ENCODE measurements around the gene CXCL14.

Gene CXCL14

DNA sequence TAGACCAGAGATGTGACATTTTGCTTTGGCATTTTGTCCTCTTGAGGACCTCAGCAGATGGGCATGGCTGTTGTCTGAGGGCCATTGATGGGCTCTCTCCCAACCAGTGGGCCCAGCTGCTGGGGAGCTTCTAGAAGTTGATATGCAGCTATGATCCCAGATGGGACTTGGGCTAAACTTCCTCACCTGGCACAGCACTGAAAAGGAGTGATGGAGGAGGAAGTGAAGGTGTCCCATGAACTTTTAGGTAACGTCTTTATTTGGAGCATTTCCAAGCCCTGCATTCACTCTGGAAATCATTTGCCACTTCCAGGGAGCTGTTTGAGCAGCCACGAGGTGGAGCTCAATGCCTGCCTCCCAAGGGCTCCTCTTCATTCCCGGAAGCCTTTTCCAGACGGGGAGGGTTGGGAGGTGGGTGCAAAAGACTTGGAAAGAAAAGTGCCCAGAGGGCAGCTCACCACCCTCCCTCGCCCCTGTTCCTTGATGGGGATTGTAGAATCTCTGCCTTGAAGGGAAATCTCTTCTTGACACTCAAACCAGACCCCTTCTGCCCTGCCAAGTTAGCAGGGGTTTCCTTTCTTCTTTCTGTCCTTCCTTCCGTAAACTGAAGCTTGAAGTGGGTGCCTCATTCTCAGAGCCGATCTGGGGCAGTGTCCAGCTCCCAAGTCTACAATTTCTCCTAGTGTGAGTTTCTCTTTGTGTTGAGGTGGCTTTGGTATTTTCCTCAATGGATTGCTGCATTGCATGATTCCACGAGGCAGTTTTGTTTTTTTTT is 24.9 kb downstream of the CXCL14 start:
- Histone ChIP-seq H3K4me1 (ENCODE audit: insufficient read depth, low read length) (no peaks in the 10 kb centered on the region), H3K4me3 (ENCODE audit: low read length) (no peak overlapping the region), H3K27me3 (ENCODE audit: insufficient read depth, low read length) (peaks cover 55% of the 10 kb centered on the region), H3K9ac (ENCODE audit: low read depth, low read length) (no peak overlapping the region), H3K36me3 (ENCODE audit: insufficient read depth, low read length) (no peaks in the 10 kb centered on the region), H3K9me3 (ENCODE audit: insufficient read depth, low read depth, low read length) (no peaks in the 10 kb centered on the region), H3K27ac (ENCODE audit: low read depth, low read length) (no peak overlapping the region)
- WGBS: 41% methylated on average over 8 of the region's 8 CpGs

DNA sequence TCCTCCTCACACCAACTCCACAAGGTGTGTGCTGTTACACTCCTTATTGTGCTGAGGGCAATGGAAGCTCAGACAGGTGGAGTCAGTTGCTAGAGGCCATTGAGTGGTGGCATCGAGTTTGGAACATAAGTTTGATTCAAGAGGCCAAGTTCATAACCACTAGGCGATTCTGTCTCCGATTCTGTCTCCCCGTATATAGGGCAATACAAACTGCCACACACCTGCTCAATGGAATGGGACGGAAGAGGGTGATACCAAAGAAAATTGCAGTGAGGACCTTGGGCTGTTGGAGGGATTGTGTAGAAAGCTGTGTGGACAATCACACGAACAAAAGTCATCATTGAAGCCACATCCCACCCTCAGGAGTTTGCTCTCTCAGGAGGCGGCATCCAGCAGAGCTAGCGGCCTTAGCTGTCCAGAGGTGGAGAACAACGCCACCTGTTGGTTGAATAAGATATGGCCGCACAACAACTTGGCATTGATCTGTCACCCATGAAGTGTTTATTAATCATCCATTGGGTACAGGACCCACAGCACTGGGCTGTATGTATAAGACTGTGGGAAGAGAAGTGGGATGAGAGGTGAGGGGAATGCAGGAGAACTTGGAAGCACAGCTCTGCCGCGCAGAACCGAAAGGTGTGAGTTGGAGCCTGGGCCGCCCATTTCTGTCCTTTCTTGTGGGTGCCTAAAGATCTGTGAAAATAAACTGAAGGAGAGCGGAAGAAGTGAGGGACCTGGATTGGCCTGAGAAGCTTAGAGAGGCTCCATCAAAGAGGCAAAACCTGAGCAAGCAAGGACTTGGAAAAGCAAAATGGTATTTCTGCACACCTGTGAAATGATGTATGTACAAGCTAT is 27.0 kb downstream of the CXCL14 start:
- no peak overlapping the region for H3K4me3 ChIP-seq (ENCODE audit: low read length)
- H3K27ac ChIP-seq (ENCODE audit: low read depth, low read length): no peak overlapping the region
- no peak overlapping the region for H3K9ac ChIP-seq (ENCODE audit: low read depth, low read length)
- no peaks in the 10 kb centered on the region for H3K4me1 ChIP-seq (ENCODE audit: insufficient read depth, low read length)
- WGBS: 45% methylated on average over 14 of the region's 15 CpGs
- H3K36me3 ChIP-seq (ENCODE audit: insufficient read depth, low read length): no peaks in the 10 kb centered on the region
- peaks cover 69% of the 10 kb centered on the region for H3K27me3 ChIP-seq (ENCODE audit: insufficient read depth, low read length)
- no peaks in the 10 kb centered on the region for H3K9me3 ChIP-seq (ENCODE audit: insufficient read depth, low read depth, low read length)

DNA sequence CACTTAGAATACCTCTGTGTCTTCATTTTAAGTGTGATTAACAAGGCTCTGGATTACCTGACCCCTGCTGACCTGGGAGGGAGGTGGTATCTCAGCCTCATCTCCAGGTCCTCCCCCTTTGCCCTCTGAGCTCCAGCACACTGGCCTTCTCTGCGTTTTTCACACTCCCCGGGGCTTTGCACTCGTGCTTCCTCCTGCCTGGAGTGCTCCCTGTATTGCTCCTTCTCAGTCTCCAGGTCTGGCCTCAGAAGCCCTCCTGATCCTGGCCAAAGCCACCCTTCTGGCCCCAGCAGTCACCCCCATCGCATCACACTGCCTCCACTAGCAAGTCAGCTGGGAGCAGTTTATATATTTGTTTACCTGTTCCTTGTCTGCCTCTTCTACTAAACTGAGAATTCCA is 29.4 kb downstream of the CXCL14 start:
- no peak overlapping the region for H3K9ac ChIP-seq (ENCODE audit: low read depth, low read length)
- peaks cover 9% of the 10 kb centered on the region; the same call in 1 of the 2 replicates for H3K4me1 ChIP-seq (ENCODE audit: insufficient read depth, low read length)
- no peak overlapping the region for H3K27ac ChIP-seq (ENCODE audit: low read depth, low read length)
- H3K36me3 ChIP-seq (ENCODE audit: insufficient read depth, low read length): no peaks in the 10 kb centered on the region
- 28% methylated on average over 4 of the region's 4 CpGs for WGBS
- H3K9me3 ChIP-seq (ENCODE audit: insufficient read depth, low read depth, low read length): no peaks in the 10 kb centered on the region
- no peak overlapping the region for H3K4me3 ChIP-seq (ENCODE audit: low read length)
- H3K27me3 ChIP-seq (ENCODE audit: insufficient read depth, low read length): peaks cover 88% of the 10 kb centered on the region

DNA sequence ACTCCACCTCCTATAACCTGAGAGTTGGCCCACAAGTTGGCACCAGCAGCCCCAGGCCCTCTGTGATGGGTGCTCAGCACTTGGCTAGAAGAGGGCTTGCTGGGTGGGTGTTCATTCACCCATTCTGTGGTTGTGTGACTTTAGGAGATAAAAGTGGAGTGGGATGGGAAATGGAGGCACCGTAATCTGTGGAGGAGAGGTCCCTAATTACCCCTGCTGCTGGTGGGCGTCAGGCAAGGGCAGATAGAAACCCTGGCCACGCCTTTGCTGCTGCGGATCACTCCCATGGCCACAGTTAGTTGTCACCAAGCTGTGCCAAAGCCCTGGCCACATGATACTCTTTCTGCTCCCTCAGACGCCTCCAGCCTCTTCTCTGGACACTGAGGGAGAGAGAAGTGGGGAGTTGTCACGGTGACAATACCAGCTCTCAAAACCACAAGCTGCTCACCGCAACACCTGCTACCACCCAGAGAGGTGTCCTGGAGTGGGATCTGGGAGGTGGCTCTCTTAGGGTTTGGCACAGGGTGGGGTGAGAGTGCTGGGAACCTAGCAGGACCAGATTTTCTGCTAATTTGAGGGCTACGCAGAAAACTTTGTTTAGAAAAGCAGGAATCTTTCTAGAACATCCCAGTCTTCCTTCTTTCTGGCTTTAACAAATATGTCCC is 31.1 kb downstream of the CXCL14 start:
- 66% methylated on average over 6 of the region's 8 CpGs for WGBS
- Histone ChIP-seq H3K27me3 (ENCODE audit: insufficient read depth, low read length) (peaks cover 100% of the 10 kb centered on the region), H3K27ac (ENCODE audit: low read depth, low read length) (no peak overlapping the region), H3K4me3 (ENCODE audit: low read length) (no peak overlapping the region), H3K9ac (ENCODE audit: low read depth, low read length) (no peak overlapping the region), H3K36me3 (ENCODE audit: insufficient read depth, low read length) (no peaks in the 10 kb centered on the region), H3K9me3 (ENCODE audit: insufficient read depth, low read depth, low read length) (no peaks in the 10 kb centered on the region), H3K4me1 (ENCODE audit: insufficient read depth, low read length) (peaks cover 18% of the 10 kb centered on the region)

DNA sequence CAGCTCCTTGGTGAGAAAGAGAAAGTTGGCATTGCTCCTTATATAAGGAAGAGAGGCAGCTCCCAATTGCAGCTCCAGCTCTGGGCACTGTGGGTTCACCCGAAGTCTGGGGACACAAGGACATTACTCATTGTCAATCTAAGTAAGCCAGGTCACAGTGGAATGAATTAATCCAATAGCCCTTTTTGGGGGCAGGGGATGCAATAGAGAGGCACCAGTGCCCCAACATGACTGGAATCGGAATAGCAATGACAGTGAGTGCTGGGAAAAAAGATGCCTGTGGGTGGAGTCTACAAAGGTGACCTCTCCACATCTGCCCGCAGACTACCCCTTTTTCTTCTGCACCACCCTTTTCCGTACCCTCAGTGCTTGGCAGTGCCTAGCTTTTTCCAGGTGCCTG is 31.9 kb downstream of the CXCL14 start:
- Histone ChIP-seq H3K27ac (ENCODE audit: low read depth, low read length) (no peak overlapping the region), H3K9ac (ENCODE audit: low read depth, low read length) (no peak overlapping the region), H3K9me3 (ENCODE audit: insufficient read depth, low read depth, low read length) (no peaks in the 10 kb centered on the region), H3K4me3 (ENCODE audit: low read length) (no peak overlapping the region), H3K4me1 (ENCODE audit: insufficient read depth, low read length) (peaks cover 19% of the 10 kb centered on the region), H3K36me3 (ENCODE audit: insufficient read depth, low read length) (no peaks in the 10 kb centered on the region), H3K27me3 (ENCODE audit: insufficient read depth, low read length) (peaks cover 100% of the 10 kb centered on the region)
- 51% methylated on average over 4 of the region's 4 CpGs for WGBS

DNA sequence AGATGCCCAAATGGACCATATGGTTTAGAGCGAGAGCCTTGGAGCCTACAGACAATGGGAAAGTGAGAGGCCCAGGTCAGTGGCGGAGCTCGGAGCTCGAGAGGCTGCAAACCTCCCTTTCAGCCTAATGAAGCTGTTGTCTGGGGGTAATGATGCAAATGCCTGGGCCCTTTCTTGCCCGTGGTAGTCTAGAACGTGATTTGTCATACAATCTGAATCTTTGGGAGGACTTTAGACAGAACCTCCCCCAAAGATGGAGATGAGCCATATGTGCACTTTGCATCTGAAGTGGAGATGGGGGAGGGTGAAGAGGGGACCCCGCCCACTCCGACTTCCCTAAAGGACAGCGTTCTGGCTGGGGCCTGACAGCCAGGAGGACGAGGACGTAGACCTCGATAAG is 32.7 kb downstream of the CXCL14 start:
- Histone ChIP-seq H3K36me3 (ENCODE audit: insufficient read depth, low read length) (no peaks in the 10 kb centered on the region), H3K4me1 (ENCODE audit: insufficient read depth, low read length) (peaks cover 19% of the 10 kb centered on the region), H3K27me3 (ENCODE audit: insufficient read depth, low read length) (peaks cover 100% of the 10 kb centered on the region), H3K4me3 (ENCODE audit: low read length) (no peak overlapping the region), H3K27ac (ENCODE audit: low read depth, low read length) (no peak overlapping the region), H3K9ac (ENCODE audit: low read depth, low read length) (no peak overlapping the region), H3K9me3 (ENCODE audit: insufficient read depth, low read depth, low read length) (no peaks in the 10 kb centered on the region)
- 8% methylated on average over 12 of the region's 12 CpGs for WGBS

DNA sequence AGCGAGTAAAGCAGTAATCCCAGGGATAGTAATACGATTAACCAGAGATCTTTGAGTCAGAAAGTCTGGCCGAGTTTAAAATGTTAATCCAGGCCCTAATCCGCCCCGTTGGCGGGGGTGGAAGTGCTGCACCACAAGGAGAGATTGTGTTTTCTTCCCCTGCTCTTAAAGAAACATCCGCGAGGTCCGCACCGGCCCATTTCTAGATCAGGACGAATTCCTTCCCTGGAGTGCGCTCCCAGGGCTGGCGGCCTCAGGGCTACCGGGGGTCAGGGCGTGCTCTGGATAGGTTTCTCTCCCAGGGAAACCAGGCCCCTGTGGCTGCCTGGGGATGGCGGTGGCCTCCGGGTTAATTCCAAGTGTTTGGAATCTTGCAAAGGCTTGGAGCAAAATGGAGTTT is 33.7 kb downstream of the CXCL14 start:
- Histone ChIP-seq H3K4me3 (ENCODE audit: low read length) (no peak overlapping the region), H3K4me1 (ENCODE audit: insufficient read depth, low read length) (peaks cover 19% of the 10 kb centered on the region), H3K36me3 (ENCODE audit: insufficient read depth, low read length) (no peaks in the 10 kb centered on the region), H3K27ac (ENCODE audit: low read depth, low read length) (no peak overlapping the region), H3K9ac (ENCODE audit: low read depth, low read length) (no peak overlapping the region), H3K27me3 (ENCODE audit: insufficient read depth, low read length) (peaks cover 100% of the 10 kb centered on the region), H3K9me3 (ENCODE audit: insufficient read depth, low read depth, low read length) (no peaks in the 10 kb centered on the region)
- WGBS: 3% methylated on average over 17 of the region's 17 CpGs

DNA sequence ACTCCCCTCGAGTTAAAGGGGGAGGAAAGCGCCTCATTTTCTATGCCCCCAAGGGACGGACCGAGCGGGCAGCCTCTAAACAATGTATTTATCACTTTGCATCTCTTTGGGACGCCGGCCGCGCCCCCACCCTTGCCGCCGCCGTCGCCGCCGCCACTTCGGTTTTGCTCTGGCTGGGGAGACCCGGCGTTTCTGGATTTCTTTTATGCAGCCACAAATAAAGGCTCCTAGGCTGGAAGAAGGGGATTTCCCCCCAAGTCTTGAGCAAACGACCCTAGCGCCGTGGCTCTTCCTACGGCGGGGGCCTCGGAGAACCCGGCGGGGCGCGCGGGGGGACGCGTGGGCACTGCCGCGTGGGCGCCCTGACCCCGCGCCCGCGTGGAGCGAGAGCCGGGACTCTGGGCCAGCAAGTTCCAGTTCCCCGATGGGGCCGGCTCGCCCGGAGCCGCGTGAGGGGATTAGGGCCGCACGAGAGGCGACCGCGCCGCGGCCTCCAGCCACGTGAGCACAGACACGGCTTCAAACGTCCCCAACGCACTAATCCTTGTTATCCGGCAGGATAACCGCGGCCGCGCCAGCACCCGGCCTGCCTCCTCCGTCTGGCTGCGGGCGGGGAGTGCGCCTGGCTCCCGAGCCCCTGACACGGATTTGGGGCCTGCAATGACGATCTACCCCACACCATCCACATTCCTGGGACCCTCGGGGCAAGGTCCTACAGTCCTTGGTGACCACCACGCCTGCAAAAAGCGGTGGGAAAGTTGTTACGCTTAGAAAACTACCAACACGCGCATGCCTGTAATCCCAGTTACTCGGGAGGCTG is 35.1 kb downstream of the CXCL14 start:
- WGBS: 1% methylated on average over 77 of the region's 77 CpGs
- H3K36me3 ChIP-seq (ENCODE audit: insufficient read depth, low read length): no peaks in the 10 kb centered on the region
- 0 out of 2 replicates have a peak overlapping the region, but pooled peaks have one; percentile 6 for H3K4me3 ChIP-seq (ENCODE audit: low read length)
- H3K9ac ChIP-seq (ENCODE audit: low read depth, low read length): no peak overlapping the region
- 0 out of 2 replicates have a peak, but pooled peaks cover 1% of the 10 kb centered on the region for H3K9me3 ChIP-seq (ENCODE audit: insufficient read depth, low read depth, low read length)
- H3K27ac ChIP-seq (ENCODE audit: low read depth, low read length): no peak overlapping the region
- H3K4me1 ChIP-seq (ENCODE audit: insufficient read depth, low read length): peaks cover 19% of the 10 kb centered on the region
- H3K27me3 ChIP-seq (ENCODE audit: insufficient read depth, low read length): peaks cover 100% of the 10 kb centered on the region

DNA sequence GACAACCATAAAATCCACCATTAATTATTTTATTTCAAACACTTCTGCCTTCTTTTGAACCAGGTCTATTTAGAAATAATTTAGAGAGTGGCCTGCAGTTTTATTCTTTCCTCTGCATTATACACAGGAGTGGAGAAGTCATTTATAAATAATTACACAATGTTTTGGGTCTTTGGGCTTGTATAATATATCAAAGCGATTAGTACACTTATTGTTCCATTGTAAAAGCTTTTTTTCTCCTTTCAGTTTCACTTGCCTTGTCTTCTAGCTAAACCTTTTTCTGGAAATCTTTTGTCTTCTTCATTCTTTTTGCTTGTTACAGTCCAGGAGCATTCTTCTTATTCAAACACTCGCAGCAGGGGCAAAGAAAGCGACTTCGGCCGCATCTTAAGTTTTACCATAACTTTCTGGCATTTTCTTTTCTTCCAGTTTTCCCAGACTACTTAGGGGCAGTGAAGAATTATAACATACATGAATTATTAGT is 35.7 kb downstream of the CXCL14 start:
- Histone ChIP-seq H3K9ac (ENCODE audit: low read depth, low read length) (no peak overlapping the region), H3K36me3 (ENCODE audit: insufficient read depth, low read length) (no peaks in the 10 kb centered on the region), H3K27me3 (ENCODE audit: insufficient read depth, low read length) (peaks cover 100% of the 10 kb centered on the region), H3K4me1 (ENCODE audit: insufficient read depth, low read length) (peaks cover 19% of the 10 kb centered on the region), H3K9me3 (ENCODE audit: insufficient read depth, low read depth, low read length) (peaks cover 8% of the 10 kb centered on the region), H3K27ac (ENCODE audit: low read depth, low read length) (no peak overlapping the region), H3K4me3 (ENCODE audit: low read length) (no peak overlapping the region)
- 0% methylated on average over 5 of the region's 5 CpGs for WGBS

DNA sequence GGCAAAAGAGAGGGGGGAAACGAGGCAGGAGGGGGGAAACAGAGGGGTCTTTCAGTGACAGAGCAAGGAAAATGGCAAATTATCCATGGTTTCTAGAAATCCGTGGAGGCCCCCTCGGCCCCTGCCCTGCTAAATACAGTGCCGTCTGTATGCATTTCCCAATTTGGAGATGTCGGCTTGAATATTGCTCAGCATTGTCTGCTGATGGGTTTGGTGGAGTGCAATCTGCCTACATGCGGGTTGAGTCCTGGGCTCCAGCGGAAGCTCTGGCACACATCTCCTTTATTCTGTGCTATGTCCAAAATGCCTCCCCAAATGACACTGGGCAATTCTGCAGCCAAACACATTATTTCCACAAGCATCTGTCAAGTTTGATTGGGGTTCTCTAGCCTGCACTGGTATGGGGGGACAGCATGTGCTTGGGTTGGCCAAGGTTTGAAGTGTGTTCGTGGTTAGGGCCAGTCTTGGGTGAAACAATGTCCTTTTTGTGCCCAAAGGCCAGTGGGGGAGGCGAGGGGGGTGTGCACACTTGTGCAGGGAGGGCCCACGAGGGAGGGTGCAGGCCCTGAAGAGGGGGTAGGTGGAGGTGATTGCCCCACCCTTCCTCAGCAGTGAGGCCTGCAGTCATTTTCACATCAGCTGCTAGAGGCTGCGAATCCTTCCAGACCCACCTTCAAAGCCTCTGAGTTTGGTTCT is 36.8 kb downstream of the CXCL14 start:
- Histone ChIP-seq H3K4me1 (ENCODE audit: insufficient read depth, low read length) (peaks cover 19% of the 10 kb centered on the region), H3K27ac (ENCODE audit: low read depth, low read length) (no peak overlapping the region), H3K27me3 (ENCODE audit: insufficient read depth, low read length) (peaks cover 100% of the 10 kb centered on the region), H3K4me3 (ENCODE audit: low read length) (no peak overlapping the region), H3K36me3 (ENCODE audit: insufficient read depth, low read length) (no peaks in the 10 kb centered on the region), H3K9me3 (ENCODE audit: insufficient read depth, low read depth, low read length) (peaks cover 14% of the 10 kb centered on the region), H3K9ac (ENCODE audit: low read depth, low read length) (no peak overlapping the region)
- 20% methylated on average over 11 of the region's 11 CpGs for WGBS

Data from HUES64 (cell line).